GM21723 (cell line): ENCODE results near the gene TTBK2.
"Not testable (repeated sequence)": the region's sequence is repeated elsewhere in the genome, so short reads cannot be mapped to it uniquely, and the experiment has no call there.

Source experiments
- ATAC-seq: cut with Tn5 transposase; IDR thresholded peaks from one replicate; pipeline ENCODE4 v1.9.1; 2021; ENCODE audit warnings: mild to moderate bottlenecking, moderate library complexity; ENCODE audit not compliant: unreplicated experiment

TTBK2 gene

GRCh38 chr15:42911058-42911592 lies 9.5 kb downstream of the TTBK2 start:
- no peak for ATAC-seq

- ATAC-seq, result no peak
Measured at GRCh38 chr15:42908538-42908937, 12.0 kb downstream of the TTBK2 start.

GRCh38 chr15:42903388-42904324 lies 16.9 kb downstream of the TTBK2 start:
- no peak for ATAC-seq

GRCh38 chr15:42893911-42894310 lies 26.7 kb downstream of the TTBK2 start:
- not testable (repeated sequence) for ATAC-seq

GRCh38 chr15:42891569-42891968 lies 29.0 kb downstream of the TTBK2 start:
- no peak for ATAC-seq

DNA sequence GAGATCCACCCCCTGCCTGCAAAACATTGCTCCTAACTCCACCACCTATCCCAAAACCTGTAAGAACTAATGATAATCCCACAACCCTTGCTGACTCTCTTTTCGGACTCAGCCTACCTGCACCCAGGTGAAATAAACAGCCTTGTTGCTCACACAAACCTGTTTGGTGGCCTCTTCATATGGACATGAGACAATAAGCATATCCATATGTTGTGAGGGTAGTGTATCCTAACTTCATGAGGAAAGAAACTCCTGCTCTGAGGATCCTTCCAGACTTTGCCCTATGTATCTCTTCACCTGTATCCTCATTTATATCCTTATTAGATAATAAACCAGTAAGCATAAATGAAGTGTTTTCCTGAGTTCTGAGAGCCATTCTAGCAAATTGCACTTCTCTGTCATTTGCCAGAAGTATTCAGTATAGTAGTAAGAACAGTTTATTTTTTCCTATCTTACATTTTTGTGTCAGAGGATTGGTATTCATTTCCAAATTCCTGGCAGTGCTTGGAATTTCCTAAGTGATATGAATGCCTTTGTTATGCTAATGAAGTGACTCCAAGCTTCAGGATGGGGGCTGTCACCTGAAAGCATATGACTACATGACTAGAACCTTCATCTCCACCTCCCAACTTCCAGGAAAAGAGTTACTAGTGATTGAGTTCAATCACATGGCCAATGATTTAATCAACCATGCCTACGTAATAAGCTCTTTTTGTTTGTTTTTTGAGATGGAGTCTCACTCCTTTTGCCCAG lies 30.2 kb downstream of the TTBK2 start:
- no peak for ATAC-seq

DNA sequence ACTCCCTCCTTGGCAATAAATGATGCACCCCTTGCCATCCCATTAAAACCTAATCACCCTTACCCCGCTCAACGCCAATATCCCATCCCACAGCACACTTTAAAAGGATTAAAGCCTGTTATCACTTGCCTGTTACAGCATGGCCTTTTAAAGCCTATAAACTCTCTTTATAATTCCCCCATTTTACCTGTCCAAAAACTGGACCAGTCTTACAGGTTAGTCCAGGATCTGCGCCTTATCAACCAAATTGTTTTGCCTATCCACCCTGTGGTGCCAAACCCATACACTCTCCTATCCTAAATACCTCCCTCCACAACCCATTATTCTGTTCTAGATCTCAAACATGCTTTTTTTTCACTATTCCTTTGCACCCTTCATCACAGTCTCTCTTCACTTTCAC lies 33.2 kb downstream of the TTBK2 start:
- ATAC-seq, result not testable (repeated sequence)

DNA sequence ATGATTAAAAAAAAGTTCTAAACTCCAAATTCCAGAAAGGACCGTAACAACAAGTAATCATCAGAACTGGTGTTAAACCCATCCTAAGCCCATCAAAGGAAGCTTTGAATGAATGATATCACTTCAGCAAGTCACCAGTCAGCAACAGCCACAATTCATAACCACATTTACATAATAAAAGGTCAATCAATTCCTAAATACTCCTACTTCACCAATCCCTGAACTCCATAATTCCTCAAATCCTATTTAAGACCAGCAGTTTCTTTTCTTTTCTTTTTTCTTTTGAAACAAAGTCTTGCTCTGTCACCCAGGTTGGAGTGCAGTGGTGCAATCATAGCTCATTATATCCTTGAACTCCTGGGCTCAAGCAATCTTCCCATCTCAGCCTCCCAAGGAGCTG lies 40.5 kb downstream of the TTBK2 start:
- no peak for ATAC-seq

- no peak for ATAC-seq
Measured at GRCh38 chr15:42879443-42879842, 41.1 kb downstream of the TTBK2 start.

GRCh38 chr15:42876224-42876623 lies 44.4 kb downstream of the TTBK2 start:
- ATAC-seq, result no peak

DNA sequence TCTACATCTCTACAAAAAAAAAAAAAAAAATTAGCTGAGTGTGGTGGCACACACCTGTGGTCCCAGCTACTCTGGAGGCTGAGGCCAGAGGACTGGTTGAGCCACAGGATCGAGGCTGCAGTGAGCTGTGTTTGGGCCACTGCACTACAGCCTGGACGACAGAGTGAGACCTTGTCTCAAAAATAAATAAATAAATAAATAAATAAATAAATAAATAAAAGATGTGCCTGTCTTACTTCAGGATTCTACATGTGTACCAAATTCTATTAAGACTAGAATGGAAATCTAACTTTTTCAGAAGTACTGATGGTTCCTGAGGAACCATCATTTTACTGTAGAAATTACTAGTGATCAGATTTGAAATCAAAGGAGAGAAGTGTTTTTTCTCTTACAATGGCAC lies 51.9 kb downstream of the TTBK2 start:
- no peak for ATAC-seq

DNA sequence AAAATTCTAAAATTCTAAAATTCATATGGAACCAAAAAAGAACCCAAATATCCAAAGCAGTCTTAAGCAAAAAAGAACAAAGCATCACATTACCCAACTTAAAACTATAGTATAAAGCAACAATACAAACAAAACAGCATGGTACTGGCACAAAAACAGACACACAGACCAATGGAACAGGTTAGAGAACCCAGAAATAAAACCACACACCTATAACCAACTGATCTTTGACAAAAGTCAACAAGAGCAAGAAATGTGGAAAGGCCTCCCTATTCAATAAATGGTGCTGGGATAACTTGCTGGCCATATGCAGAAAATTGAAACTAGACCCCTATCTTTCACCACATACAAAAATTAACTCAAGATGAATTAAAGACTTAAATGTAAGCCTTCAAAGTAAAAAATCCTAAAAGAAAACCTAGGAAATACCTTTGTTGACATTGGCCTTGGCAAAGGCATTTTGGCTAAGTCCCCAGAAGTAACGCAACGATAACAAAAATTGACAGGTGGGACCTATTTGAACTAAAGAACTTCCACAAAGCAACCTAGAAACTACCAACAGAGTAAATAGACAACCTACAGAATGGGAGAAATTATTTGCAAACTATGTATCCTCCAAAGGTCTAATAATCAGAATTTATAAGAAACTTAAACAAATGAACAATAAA lies 56.9 kb downstream of the TTBK2 start:
- no peak for ATAC-seq

GRCh38 chr15:42858999-42859789 lies 61.4 kb downstream of the TTBK2 start:
- no peak for ATAC-seq

GRCh38 chr15:42858540-42858939 lies 62.0 kb downstream of the TTBK2 start:
- no peak for ATAC-seq

GRCh38 chr15:42854576-42854975 lies 66.0 kb downstream of the TTBK2 start:
- no peak for ATAC-seq

DNA sequence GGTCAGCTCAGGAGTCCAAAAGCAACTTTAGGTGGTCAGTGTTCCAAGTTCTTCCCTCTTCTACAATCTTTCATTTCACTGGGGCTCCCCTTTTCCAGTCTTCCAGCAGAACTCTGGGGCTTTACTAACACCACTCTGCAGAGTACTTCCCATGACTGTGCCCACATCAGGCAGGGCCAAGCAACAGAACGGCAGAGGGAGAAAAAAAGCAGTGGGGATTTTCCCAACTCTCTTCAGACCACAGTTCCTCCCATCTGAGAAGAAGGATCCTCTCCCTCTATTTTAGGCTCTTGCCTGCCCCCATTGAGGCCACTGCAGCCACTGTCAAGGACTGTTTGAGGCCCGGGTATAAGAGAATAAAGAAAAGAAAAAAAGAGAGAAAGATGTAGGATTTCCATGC lies 70.7 kb downstream of the TTBK2 start:
- ATAC-seq, result no peak

DNA sequence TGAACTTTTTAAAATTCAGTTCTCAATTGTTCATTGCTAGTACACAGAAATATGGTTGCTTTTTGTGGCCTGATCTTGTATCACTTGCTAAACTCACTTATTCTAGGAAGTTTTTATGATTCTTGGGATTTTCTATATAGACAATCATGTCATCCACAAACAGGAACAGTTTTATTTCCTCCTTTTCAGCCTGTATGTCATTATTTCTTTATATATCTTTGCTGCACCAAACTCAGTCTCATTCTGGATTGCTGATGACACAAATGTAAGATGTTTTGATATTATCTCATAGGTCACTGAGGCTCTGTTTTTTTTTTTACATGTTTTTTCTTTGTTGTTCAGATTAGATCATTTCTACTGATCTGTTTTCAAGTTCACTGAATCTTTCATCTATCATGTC lies 71.7 kb downstream of the TTBK2 start:
- ATAC-seq, result no peak

DNA sequence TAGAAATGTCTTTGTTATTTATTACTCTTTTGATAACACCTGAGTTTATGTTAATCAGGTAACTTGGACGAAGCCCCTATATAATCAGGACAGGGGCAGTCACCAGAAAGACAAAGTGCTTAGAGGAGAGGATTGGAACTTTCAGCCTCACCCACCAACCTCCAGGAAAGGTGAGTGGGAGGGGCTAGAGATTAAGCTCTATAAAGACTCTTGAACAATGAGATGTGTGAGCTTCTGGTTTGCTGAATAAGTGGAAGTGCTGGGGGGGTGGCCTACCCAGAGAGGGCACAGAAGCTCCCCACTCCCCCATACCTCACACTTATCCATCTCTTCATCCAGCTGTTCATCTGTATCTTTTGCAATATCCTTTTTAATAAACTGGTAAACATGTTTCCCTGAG lies 73.9 kb downstream of the TTBK2 start:
- ATAC-seq, result no peak

GRCh38 chr15:42845581-42845980 lies 75.0 kb downstream of the TTBK2 start:
- ATAC-seq, result no peak

- ATAC-seq, result no peak
Measured at GRCh38 chr15:42843699-42844098, 76.9 kb downstream of the TTBK2 start.
